GM12874 (cell line): ENCODE results near the gene TMEM14B.

Experiments
- TF ChIP-seq, protein P1 (sequence below): IDR thresholded peaks from 2 replicates; pipeline ENCODE4 v1.5.1; 2011; ENCODE audit warnings: low read depth, mild to moderate bottlenecking, control low read depth, low read length, moderate library complexity; ENCODE audit not compliant: insufficient read depth

The TMEM14B gene

DNA sequence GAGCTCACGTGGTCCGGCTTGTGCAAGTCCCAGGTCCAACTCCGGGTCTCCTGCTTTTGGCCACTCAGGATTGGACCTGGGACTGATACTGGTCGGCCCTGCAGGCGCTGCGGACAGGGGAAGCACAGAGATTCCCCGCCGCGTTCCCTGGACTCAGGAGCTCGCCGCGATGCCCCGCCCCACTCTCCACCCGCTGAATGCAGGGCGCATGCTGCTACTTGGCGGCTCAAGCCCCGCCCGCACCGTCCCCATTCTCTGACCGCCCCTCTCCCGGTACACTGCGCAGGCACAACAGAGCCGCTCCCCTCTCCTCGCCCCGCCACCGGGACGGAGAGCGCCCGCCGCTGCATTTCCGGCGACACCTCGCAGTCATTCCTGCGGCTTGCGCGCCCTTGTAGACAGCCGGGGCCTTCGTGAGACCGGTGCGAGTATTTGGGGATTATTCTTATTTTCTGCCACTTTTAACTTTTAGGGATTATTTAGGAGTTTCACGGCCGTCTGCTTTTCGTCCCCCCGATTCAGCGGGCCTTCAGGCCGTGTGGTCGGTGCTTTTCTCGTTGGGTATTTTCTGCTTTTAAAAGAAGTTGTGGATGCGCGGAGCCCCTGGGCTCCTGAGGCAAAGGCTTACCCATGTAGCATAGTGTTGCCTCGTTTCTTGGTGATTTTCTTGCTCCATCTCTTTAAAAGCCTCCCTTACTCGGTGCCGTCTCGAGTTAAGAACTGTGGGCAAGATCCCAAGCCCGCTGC lies 24.6 kb upstream of the TMEM14B start, which contains the start of gene TMEM14C:
Gene TMEM14C, plus strand, starts transcription at position 251 of the 747 bp plus-strand sequence. CDS start 1,544 bp downstream, outside the sequence.
- TF ChIP-seq, protein P1, sequence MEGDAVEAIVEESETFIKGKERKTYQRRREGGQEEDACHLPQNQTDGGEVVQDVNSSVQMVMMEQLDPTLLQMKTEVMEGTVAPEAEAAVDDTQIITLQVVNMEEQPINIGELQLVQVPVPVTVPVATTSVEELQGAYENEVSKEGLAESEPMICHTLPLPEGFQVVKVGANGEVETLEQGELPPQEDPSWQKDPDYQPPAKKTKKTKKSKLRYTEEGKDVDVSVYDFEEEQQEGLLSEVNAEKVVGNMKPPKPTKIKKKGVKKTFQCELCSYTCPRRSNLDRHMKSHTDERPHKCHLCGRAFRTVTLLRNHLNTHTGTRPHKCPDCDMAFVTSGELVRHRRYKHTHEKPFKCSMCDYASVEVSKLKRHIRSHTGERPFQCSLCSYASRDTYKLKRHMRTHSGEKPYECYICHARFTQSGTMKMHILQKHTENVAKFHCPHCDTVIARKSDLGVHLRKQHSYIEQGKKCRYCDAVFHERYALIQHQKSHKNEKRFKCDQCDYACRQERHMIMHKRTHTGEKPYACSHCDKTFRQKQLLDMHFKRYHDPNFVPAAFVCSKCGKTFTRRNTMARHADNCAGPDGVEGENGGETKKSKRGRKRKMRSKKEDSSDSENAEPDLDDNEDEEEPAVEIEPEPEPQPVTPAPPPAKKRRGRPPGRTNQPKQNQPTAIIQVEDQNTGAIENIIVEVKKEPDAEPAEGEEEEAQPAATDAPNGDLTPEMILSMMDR, result no peak

DNA sequence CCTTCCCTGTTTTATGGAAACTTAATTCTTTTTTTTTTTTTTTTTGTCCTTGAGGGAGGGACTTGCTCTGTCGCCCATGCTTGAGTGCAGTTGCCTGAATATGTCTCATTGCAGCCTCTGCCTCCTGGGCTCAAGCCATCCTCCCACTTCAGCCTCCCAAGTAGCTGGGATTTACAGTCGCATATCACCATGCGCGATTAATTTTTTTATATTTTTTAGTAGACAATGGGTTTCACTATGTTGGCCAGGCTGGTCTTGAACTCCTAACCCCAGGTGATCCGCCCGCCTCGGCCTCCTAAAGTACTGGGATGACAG lies 24.1 kb upstream of the TMEM14B start:
- TF ChIP-seq, protein P1, result no peak

DNA sequence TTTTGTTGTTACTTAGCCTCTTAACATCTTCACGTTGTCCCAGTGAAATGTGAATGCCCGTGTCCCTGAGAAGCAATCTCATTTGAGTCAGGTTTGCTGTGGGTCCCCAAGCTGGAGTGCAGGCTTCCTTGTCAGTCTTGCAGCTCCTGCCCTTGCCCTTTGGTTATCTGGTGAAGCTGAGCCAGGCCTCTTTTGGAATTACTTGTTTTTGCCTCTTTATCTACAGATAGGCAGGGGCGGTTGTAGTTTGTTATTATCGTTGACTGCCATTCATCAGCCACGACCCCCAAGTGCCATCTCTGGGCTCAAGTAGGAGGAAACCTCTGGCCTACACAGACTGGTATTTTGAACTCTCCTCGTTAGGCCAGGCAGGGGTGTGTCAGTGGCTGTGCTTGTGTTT lies 22.6 kb upstream of the TMEM14B start:
- TF ChIP-seq, protein P1, result no peak

DNA sequence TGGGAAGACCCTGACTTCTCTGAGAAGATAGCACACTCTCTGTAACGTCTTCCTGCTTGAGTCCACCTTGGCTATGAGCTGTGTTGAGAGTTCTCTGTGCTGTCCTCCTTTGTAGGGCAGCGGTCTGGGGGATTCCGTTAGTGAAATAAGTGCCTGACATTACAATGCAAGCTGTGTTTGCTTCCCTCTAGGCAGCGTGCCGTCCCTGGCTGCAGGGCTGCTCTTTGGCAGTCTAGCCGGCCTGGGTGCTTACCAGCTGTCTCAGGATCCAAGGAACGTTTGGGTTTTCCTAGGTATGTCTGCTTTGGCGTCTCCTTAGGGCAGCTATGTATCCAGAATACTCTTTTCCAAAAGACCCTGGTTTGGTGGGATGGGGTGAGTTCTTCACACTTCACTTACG lies 21.9 kb upstream of the TMEM14B start:
- TF ChIP-seq, protein P1, result no peak

DNA sequence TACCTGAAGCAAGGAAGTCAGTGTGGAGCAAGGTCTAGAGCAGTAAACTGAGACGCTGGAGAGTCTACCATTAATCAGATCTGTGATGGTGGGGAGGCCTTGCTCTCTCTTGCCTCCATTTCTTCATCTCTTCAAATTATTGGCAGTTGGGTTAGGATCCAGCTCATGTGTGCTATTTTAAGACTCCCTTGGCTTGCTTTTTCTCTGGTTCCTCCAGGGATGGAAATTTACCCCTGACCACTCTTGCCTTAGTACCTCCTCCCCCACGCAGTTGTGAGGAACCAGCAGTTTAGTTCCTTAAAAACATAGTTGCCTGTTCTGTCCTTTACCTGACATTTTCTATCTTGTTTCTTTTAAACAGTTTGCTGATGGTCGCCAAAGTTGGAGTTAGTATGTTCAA lies 17.4 kb upstream of the TMEM14B start:
- TF ChIP-seq, protein P1, result no peak

DNA sequence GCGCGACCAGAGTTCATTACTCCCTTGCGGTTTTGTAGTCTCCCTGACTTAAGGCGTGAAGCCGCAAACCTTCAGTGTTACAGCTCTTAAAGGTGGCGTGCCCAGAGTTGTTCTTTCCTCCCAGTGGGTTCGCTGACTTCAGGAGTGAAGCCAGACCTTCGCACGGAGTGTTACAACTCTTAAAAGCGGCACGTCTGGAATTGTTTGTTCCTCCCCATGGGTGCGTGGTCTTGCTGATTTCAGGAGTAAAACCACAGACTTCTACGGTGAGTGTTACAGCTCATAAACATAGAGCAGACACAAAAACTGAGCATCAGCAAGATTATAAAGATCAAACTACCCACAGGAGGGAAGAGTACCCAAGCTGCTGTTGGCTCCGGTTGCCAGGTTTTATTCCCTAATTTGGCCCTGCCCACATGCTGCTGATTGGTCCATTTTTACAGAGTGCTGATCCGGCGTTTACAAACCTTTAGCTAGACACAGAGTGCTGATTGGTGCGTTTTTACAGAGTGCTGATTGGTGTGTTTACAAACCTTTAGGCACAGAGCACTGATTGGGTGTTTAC lies 14.4 kb upstream of the TMEM14B start:
- TF ChIP-seq, protein P1, result no peak

DNA sequence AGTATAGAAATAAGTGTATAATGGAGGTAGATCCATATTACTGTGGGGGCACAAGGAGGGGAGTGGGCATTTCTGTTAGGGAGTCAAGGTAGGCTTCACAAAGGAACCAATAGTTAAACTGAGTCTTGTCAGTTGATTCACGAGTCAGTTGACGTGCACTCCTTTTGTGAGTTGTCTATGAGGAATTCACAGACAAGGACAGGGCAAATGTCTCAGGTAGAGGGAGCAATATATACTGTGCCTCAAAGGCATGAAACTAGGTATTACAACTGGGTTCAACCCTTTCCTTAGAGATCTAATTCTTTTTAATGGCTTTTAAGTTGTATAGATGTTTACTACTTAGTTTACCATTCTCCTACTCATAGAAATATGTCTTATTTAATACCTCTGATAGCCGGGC lies 13.7 kb upstream of the TMEM14B start:
- TF ChIP-seq, protein P1, result no peak
